AG08396 (cell line): ENCODE results near the gene QRFP.

ENCODE experiments used
- DNase-seq: peaks from one replicate; pipeline ENCODE4 v3.0.0; 2012; ENCODE audit warnings: low spot score, mixed read lengths

The QRFP gene

GRCh38 chr9:130847306-130848217, 49.0 kb downstream of the QRFP start:
- DNase-seq: peak; percentile 81

GRCh38 chr9:130846487-130847305, 49.9 kb downstream of the QRFP start:
- DNase-seq: peak; percentile 44

- DNase-seq: peak; percentile 38
These were observed 50.6 kb downstream of the QRFP start for GRCh38 chr9:130845901-130846481.

GRCh38 chr9:130845254-130845653, 51.4 kb downstream of the QRFP start:
- no peak for DNase-seq

GRCh38 chr9:130844044-130844451, 52.6 kb downstream of the QRFP start:
- no peak for DNase-seq

GRCh38 chr9:130843049-130843908, 53.3 kb downstream of the QRFP start:
- no peak for DNase-seq
